Amniotic stem cell (primary cell): ENCODE data around the gene ADORA1.

Experiments used
- DNase-seq: peaks from one replicate; lab custom pipeline; 2025; lab: John Stamatoyannopoulos, UW

Gene ADORA1

DNA sequence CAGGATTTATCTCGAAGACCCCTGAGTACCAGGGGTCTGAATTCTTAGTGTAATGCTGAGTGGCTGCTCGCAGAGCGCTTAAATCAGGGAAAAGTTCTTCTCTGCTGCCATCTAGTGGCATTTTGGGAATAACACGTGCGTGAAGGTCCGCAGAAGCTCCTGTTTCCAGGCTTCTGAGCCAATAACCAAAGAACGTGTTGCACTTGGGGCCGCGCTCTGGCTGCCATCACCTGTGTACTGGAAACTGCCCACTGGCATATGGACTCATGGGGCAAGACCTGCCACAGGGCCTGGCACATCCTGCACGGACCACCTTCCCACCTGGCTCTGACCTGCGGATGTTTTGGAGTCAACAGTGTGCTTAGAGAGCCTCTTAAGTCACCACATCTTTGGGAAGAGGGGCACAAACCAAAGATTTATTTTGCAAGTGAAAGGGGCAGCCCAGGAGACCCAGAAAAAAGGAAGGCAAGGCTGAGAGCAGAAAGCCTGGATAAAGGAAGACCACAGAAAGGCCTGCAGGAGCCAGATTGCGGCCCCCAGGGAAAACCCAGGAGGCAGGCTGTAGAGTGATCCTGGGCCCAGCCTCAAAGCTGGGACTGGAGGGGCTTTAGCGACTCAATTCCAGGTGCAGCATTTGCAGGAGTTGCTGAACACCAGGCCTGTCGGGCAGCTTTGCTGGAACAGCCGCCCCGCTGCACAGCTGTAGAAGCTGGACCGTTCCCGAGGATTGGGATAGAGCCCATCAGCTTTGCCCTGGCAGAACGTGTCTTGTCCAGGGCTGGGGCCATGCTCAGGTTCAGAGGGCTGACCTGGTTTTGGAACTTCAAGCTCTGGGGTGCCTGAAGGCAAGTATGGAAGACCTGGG is 89.0 kb downstream of the ADORA1 start:
- no peak for DNase-seq
